Neural cell (in vitro differentiated cells): ENCODE measurements around the gene KRT6C. TPM values are rescaled to one million over a fixed set of nuclear protein-coding genes. Genes with fewer than 3 reads are reported as not detected.

ENCODE experiments used
- H2AFZ ChIP-seq: fragments of 200-600, 300-800 bp; sonication (generic), shearing (Covaris generic); 2 replicates; pipeline ENCODE4 v1.6.0; 2014; ENCODE audit warnings: low read depth, mild to moderate bottlenecking, antibody characterized with exemption, low read length, moderate library complexity
- H3F3A ChIP-seq: fragments of 200-600 bp; shearing (Covaris generic); 2 replicates; pipeline ENCODE4 v1.6.1; 2016; ENCODE audit warnings: mild to moderate bottlenecking, moderate library complexity, mixed read lengths, antibody characterized with exemption, low read length; ENCODE audit not compliant: insufficient read depth, poor library complexity, severe bottlenecking
- H3K27ac ChIP-seq: fragments of 200-600, 300-800 bp; sonication (generic), shearing (Covaris generic); 2 replicates; pipeline ENCODE4 v1.5.1; 2014; ENCODE audit warnings: mild to moderate bottlenecking, low read length, moderate library complexity
- H3K27me3 ChIP-seq: fragments of 300-800, 200-600 bp; sonication (generic), shearing (Covaris generic); 2 replicates; pipeline ENCODE4 v1.6.0; 2014; ENCODE audit warnings: mild to moderate bottlenecking, low read depth, low read length, moderate library complexity; ENCODE audit not compliant: insufficient read depth
- H3K36me3 ChIP-seq: fragments of 300-800, 200-600 bp; sonication (generic), shearing (Covaris generic); 2 replicates; pipeline ENCODE4 v1.5.1; 2014; ENCODE audit warnings: mild to moderate bottlenecking, antibody characterized with exemption, low read length, moderate library complexity; ENCODE audit not compliant: insufficient read depth
- H3K4me2 ChIP-seq: fragments of 300-800, 200-600 bp; sonication (generic), shearing (Covaris generic); 2 replicates; pipeline ENCODE4 v1.6.0; 2014; ENCODE audit warnings: mild to moderate bottlenecking, low read length
- H3K4me3 ChIP-seq: fragments of 300-800, 200-600 bp; sonication (generic), shearing (Covaris generic); 2 replicates; pipeline ENCODE4 v1.5.1; 2014; ENCODE audit warnings: mild to moderate bottlenecking, low read length, moderate library complexity
- H3K79me2 ChIP-seq: fragments of 200-600 bp; shearing (Covaris generic); replicated peaks from 2 replicates; pipeline ENCODE4 v1.6.0; 2014; ENCODE audit warnings: mild to moderate bottlenecking, low read length, moderate library complexity; ENCODE audit not compliant: insufficient read depth
- H3K9ac ChIP-seq: fragments of 300-800, 200-600 bp; sonication (generic), shearing (Covaris generic); 2 replicates; pipeline ENCODE4 v1.6.1; 2016; ENCODE audit warnings: mild to moderate bottlenecking, low read length, mixed read lengths
- H3K9me2 ChIP-seq: fragments of 200-600 bp; shearing (Covaris generic); 2 replicates; pipeline ENCODE4 v1.6.1; 2016; ENCODE audit warnings: mild to moderate bottlenecking, low read length, mixed read lengths; ENCODE audit not compliant: insufficient read depth
- H3K9me3 ChIP-seq: fragments of 200-600, 300-800 bp; sonication (generic), shearing (Covaris generic); 2 replicates; pipeline ENCODE4 v1.6.1; 2016; ENCODE audit warnings: mild to moderate bottlenecking, mixed run types, low read length, moderate library complexity, mixed read lengths
- H4K20me1 ChIP-seq: fragments of 200-600 bp; shearing (Covaris generic); 2 replicates; pipeline ENCODE4 v1.6.1; 2016; ENCODE audit warnings: mild to moderate bottlenecking, mixed run types; ENCODE audit not compliant: insufficient read depth
- CTCF ChIP-seq: fragments of 450-650 bp; IDR thresholded peaks from 2 replicates; pipeline ENCODE4 v1.5.1; 2014; ENCODE audit warnings: antibody characterized with exemption, mild to moderate bottlenecking, moderate library complexity; ENCODE audit not compliant: poor library complexity, severe bottlenecking
- EP300 ChIP-seq: fragments of 450-650 bp; conservative IDR thresholded peaks from 2 replicates; pipeline ENCODE4 v1.6.1; 2014; ENCODE audit warnings: antibody characterized with exemption, mild to moderate bottlenecking, moderate library complexity; ENCODE audit not compliant: poor library complexity, severe bottlenecking
- EZH2 ChIP-seq: fragments of 200-600, 300-800 bp; shearing (Covaris generic), sonication (generic); IDR thresholded peaks from 2 replicates; pipeline ENCODE4 v1.6.1; 2014; ENCODE audit warnings: antibody characterized with exemption, low read length, borderline replicate concordance, mild to moderate bottlenecking; ENCODE audit not compliant: insufficient read depth, poor library complexity, severe bottlenecking
- MXI1 ChIP-seq: fragments of 450-650 bp; conservative IDR thresholded peaks from 2 replicates; pipeline ENCODE4 v1.6.1; 2014; ENCODE audit warnings: antibody characterized with exemption, mild to moderate bottlenecking; ENCODE audit not compliant: poor library complexity, severe bottlenecking
- POLR2AphosphoS5 ChIP-seq: IDR thresholded peaks from 2 replicates; pipeline ENCODE4 v1.6.1; 2012
- RAD21 ChIP-seq: fragments of 450-650 bp; conservative IDR thresholded peaks from 2 replicates; pipeline ENCODE4 v1.6.1; 2014; ENCODE audit warnings: antibody characterized with exemption, mild to moderate bottlenecking, moderate library complexity
- REST ChIP-seq: IDR thresholded peaks from 2 replicates; pipeline ENCODE4 v1.6.1; 2012; ENCODE audit warnings: borderline replicate concordance
- SMC3 ChIP-seq: fragments of 450-650 bp; conservative IDR thresholded peaks from 2 replicates; pipeline ENCODE4 v1.6.1; 2014; ENCODE audit warnings: antibody characterized with exemption, mild to moderate bottlenecking, moderate library complexity; ENCODE audit not compliant: poor library complexity
- TAF1 ChIP-seq: IDR thresholded peaks from 2 replicates; pipeline ENCODE4 v1.6.1; 2012; ENCODE audit warnings: low read depth
- polyA plus RNA-seq: library from polyadenylated mRNA; depleted of rRNA; stranded (reverse); fragments of >200 nt; gene quantifications from 2 replicates; pipeline ENCODE4 v1.2.3, GENCODE V29; 2014

KRT6C gene
- polyA plus RNA-seq, 1 donor from 2014 or later = not detected

- no peak overlapping the region for H3K4me2 ChIP-seq
- no peaks in the 10 kb centered on the region for H3F3A ChIP-seq
- H3K27ac ChIP-seq = no peak overlapping the region
- H3K79me2 ChIP-seq = no peaks in the 10 kb centered on the region
- no peaks in the 10 kb centered on the region for H3K36me3 ChIP-seq
- no peak for TF ChIP-seq RAD21
- no peak for TF ChIP-seq POLR2AphosphoS5
- no peak for TF ChIP-seq SMC3
- no peak overlapping the region for H3K9ac ChIP-seq
- no peaks in the 10 kb centered on the region for H4K20me1 ChIP-seq
- H3K9me2 ChIP-seq = no peaks in the 10 kb centered on the region
- H2AFZ ChIP-seq = no peak overlapping the region
- H3K4me3 ChIP-seq = no peak overlapping the region
- H3K27me3 ChIP-seq = no peaks in the 10 kb centered on the region
- H3K9me3 ChIP-seq = no peaks in the 10 kb centered on the region
Measured at GRCh38 chr12:52517888-52518287, 44.3 kb upstream of the KRT6C start.

- Histone ChIP-seq H3K27me3 (no peaks in the 10 kb centered on the region), H3K79me2 (no peaks in the 10 kb centered on the region), H3K4me3 (no peak overlapping the region), H3K9ac (no peak overlapping the region), H3K36me3 (no peaks in the 10 kb centered on the region), H3K27ac (no peak overlapping the region), H3K9me3 (no peaks in the 10 kb centered on the region), H3K4me2 (no peak overlapping the region), H2AFZ (no peak overlapping the region), H3K9me2 (no peaks in the 10 kb centered on the region), H4K20me1 (no peaks in the 10 kb centered on the region), H3F3A (no peaks in the 10 kb centered on the region)
- no peak for TF ChIP-seq REST
- no peak for TF ChIP-seq TAF1
- no peak for TF ChIP-seq CTCF
- no peak for TF ChIP-seq EP300
- TF ChIP-seq MXI1 = no peak
- no peak for TF ChIP-seq POLR2AphosphoS5
- TF ChIP-seq SMC3 = no peak
- no peak for TF ChIP-seq EZH2
- TF ChIP-seq RAD21 = no peak
Measured at GRCh38 chr12:52517005-52517835, 43.6 kb upstream of the KRT6C start.
